Choroid plexus epithelial cell (primary cell): ENCODE measurements around the gene NEDD4L.

Source experiments
- DNase-seq: peaks from one replicate; pipeline ENCODE4 v3.0.0-alpha.2; 2010; ENCODE audit warnings: low read depth
- H3K4me3 ChIP-seq: 2 replicates; pipeline ENCODE4 v1.5.1; 2011; ENCODE audit warnings: low read depth, mild to moderate bottlenecking, control low read depth, low read length, moderate library complexity
- TF ChIP-seq, protein P1 (sequence below): conservative IDR thresholded peaks from 2 replicates; pipeline ENCODE4 v1.5.1; 2011; ENCODE audit warnings: low read depth, mild to moderate bottlenecking, control low read depth, inconsistent platforms, low read length, moderate library complexity

Gene NEDD4L

DNA sequence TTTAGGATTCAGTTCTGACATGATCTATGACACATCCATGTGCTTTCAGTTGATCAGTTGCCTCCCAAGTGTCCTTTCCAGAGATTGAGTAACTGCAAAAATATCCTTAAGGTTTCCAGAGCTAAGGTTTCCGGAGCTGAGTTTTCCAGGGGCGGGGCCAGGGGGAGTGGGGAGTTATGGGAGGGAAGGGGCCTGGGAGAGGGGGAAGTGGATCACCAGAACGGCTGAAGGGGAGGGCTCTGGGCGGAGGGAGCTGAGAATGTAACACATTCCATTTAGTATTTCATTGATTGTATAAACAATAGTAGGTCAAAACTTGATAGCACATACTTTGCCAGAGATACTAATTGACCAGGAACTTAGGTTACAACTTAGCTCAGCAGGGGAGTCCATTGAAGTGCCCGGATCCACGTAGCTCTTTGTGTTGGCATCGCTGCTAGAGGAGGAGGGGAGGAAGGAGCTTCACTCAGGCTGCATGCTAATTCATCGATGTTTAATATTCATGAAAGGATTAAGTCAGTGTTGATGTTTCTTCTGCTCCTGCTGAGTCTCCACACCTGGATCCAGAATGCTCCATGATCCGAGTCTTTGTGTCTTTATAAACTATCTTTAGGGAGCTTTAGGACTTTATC lies 295.1 kb downstream of the NEDD4L start:
- TF ChIP-seq, protein P1, sequence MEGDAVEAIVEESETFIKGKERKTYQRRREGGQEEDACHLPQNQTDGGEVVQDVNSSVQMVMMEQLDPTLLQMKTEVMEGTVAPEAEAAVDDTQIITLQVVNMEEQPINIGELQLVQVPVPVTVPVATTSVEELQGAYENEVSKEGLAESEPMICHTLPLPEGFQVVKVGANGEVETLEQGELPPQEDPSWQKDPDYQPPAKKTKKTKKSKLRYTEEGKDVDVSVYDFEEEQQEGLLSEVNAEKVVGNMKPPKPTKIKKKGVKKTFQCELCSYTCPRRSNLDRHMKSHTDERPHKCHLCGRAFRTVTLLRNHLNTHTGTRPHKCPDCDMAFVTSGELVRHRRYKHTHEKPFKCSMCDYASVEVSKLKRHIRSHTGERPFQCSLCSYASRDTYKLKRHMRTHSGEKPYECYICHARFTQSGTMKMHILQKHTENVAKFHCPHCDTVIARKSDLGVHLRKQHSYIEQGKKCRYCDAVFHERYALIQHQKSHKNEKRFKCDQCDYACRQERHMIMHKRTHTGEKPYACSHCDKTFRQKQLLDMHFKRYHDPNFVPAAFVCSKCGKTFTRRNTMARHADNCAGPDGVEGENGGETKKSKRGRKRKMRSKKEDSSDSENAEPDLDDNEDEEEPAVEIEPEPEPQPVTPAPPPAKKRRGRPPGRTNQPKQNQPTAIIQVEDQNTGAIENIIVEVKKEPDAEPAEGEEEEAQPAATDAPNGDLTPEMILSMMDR = no peak
- no peak overlapping the region for H3K4me3 ChIP-seq
- peak; percentile 39 for DNase-seq

DNA sequence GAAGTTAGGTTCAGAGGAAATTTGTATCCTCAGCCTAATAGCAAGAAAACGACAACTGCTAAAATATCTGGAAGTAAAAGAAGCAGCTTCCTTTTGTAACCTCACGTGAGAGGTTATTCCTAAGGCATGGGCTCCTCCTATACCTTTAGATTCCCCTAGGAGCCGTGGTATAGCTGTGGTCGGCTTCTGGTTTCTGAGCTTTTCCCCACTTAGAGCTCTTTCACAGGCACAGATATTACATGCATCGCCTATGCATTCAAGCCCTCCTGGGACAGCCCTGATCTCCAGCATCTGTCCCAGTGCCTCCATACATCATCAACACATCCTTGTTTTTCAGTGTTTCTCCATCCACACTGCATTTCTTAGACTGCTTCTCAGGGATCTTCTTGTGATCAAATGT lies 295.9 kb downstream of the NEDD4L start:
- H3K4me3 ChIP-seq = no peak overlapping the region
- no peak for DNase-seq
- TF ChIP-seq, protein P1 = no peak

DNA sequence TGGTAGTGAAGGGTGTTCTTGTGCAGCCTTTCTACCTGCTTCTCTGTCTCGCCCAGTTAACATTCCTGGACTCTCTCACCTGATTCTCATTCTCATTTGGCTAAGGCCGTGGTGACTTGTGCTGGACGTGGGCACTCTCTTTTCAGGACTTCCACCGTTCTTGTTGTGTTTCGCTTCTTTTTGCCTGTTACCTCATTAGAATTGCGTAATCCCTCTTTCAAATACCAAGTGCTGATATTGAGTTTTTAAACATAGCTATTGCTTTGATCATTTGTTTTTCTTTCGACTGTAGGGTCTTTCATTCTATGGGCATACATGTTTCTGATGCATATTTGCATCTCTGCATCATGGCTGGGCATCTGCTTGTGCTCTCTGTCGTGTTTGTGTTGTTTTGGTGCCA lies 297.9 kb downstream of the NEDD4L start:
- TF ChIP-seq, protein P1 = no peak
- H3K4me3 ChIP-seq = no peak overlapping the region
- no peak for DNase-seq

DNA sequence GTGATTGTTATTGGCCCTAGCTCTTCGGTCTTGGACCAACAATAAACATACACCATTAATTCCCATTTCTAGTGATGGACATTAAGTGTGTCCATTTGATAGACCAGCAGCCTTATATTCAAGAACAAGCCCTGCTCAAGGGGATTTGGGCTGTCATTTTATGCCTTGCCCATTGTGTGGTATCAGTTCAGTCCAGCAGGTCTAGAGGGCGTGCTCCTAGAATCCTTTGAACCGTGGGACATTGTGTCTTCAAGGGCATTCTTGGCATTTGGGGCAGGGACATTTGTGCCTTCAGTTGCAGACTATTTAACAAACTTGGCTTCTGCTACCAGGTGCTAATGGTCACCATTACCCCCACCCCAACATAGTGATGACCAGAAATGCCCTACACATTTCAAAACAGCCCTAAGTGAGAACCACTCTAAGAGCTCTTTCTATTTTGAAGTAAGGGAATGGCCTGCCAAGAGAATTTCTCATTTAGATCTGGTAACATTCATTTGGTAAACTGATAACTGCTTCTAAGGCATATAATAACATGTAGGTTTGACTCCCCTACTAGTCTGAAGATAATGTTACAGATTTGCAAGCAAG lies 300.1 kb downstream of the NEDD4L start:
- no peak overlapping the region for H3K4me3 ChIP-seq
- no peak for DNase-seq
- TF ChIP-seq, protein P1 = no peak

DNA sequence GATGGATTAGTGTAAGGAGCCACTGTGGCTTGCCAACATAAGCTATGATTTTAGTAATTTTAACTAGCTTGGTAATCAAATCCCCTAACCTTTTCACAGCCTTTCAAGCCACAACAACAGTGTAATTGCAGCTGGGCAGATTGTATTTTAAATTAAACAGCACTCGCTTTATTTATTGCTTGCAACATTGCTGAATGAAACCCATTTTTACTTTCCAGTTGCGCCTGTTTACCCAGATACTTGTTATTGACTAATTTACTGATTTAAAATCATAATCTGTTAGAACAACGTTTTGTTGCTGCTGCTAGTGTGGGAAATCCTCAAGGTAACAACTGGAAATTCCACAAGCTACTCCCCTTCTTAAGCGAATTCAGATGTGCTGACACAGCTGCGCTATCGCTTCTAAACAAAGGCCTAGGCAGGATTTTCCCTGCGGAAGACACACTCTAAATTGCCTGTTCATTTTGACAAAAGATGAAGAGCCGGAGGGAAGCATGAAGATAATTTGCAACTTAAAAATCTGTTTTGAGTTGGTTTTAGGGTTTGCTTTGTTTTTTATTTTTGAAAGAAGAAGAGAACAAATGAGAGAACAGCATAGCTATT lies 300.9 kb downstream of the NEDD4L start:
- TF ChIP-seq, protein P1 = no peak
- H3K4me3 ChIP-seq = no peak overlapping the region
- no peak for DNase-seq

DNA sequence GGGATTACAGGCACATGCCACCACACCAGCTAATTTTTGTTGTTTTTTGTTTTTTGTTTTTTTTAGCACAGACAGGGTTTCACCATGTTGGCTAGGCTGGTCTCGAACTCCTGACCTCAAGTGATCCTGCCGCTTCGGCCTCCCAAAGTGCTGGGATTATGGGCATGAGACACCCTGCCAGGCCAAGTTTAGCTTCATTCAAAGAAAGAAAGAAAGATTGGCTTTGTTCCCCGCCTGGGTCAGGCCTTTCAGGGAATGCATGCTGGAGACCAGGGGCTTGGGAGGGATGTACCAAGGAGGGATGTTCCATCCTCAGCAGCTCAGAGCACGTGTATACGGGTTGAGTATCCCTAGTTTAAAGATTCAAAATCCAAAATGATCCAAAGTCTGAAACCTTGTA lies 301.8 kb downstream of the NEDD4L start:
- TF ChIP-seq, protein P1 = no peak
- no peak overlapping the region for H3K4me3 ChIP-seq
- DNase-seq = no peak

DNA sequence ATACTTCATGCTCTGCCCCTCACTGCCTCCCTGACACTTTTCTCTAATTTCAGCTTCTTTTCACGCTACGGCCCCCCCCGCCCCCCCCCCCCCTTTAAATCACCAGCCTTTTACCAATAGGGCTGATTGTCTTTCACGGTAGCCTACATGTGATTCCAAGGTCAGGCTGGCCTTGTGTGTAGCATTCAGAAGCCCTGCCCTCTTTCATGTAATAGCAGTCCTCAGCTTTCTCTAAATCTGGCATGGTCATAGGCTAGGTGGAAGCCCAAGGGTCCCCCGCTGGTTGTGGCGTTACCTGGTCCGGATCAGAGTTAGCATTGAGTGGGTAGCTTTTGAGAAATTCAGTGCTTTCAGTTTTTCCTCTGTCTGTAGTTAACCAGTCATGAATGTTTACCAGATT lies 303.1 kb downstream of the NEDD4L start:
- no peak overlapping the region for H3K4me3 ChIP-seq
- TF ChIP-seq, protein P1 = no peak
- DNase-seq = no peak
